AG09309 (cell line): ENCODE results near the gene RING1.

Experiments
- DNase-seq: peaks from one replicate; pipeline ENCODE4 v3.0.0-alpha.2; 2010; ENCODE audit warnings: low read depth
- H3K4me3 ChIP-seq: 2 replicates; pipeline ENCODE4 v1.5.1; 2011; ENCODE audit warnings: mild to moderate bottlenecking, low read depth, low read length, moderate library complexity; ENCODE audit not compliant: control insufficient read depth
- TF ChIP-seq, protein P1 (sequence below): IDR thresholded peaks from 2 replicates; pipeline ENCODE4 v1.5.1; 2011; ENCODE audit warnings: mild to moderate bottlenecking, low read depth, low read length, inconsistent platforms; ENCODE audit not compliant: insufficient read depth, control insufficient read depth; ENCODE audit errors: missing control alignments

Gene RING1

DNA sequence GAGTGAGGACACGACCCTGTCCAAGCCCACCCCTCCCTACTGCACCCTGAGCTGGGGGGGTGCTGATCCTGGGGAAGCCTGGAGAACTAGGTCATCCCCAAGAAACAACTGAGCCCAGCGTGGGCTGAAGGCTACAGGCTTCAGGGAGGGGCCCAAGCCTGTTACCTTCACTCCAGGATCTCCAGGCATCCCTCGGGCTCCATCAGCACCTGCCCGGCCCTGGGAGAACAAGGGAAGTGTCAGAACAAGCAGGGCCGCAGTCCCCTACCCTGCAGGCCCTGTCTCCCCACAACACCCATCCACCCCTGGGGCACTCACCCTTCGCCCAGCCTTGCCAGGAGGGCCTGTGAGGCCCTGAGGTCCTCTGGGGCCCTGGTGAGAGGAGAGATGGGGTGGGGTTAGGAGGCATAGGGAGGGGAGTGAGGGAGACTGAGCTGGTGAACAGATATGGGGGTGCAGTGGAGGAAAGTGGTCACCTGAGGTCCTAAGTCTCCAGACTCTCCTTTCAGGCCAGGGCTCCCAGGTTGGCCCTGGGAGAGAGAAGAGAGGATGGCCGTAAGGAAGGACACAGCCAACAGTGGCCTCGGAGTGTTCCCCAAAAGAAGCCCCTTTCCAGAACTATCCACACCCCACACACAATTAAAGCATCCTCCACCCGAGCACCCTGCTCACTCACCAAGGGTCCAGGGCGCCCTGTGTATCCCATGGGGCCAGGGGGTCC, 29.4 kb upstream of the RING1 start:
- H3K4me3 ChIP-seq = no peak overlapping the region
- DNase-seq = no peak
- TF ChIP-seq, protein P1, sequence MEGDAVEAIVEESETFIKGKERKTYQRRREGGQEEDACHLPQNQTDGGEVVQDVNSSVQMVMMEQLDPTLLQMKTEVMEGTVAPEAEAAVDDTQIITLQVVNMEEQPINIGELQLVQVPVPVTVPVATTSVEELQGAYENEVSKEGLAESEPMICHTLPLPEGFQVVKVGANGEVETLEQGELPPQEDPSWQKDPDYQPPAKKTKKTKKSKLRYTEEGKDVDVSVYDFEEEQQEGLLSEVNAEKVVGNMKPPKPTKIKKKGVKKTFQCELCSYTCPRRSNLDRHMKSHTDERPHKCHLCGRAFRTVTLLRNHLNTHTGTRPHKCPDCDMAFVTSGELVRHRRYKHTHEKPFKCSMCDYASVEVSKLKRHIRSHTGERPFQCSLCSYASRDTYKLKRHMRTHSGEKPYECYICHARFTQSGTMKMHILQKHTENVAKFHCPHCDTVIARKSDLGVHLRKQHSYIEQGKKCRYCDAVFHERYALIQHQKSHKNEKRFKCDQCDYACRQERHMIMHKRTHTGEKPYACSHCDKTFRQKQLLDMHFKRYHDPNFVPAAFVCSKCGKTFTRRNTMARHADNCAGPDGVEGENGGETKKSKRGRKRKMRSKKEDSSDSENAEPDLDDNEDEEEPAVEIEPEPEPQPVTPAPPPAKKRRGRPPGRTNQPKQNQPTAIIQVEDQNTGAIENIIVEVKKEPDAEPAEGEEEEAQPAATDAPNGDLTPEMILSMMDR = no peak

DNA sequence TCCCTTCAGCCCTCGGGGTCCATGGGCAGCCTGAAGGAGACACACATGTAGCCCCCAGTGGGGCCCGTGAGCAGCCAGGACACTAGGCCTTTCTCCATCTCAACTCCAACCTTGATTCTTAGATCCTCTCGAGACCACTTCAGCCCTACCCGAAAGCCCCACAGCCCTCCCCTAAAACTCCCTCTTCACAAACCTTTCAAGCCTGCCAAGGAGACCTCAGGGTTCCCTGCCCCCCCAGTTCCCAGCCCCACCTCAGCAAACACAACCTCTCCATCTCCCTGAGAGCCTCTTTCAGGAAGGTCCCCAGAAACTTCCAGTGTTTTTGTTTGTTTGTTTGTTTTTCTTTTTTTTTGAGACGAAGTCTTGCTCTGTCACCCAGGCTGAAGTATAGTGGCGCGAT, 27.2 kb upstream of the RING1 start:
- no peak for DNase-seq
- TF ChIP-seq, protein P1 = no peak
- H3K4me3 ChIP-seq = no peak overlapping the region

DNA sequence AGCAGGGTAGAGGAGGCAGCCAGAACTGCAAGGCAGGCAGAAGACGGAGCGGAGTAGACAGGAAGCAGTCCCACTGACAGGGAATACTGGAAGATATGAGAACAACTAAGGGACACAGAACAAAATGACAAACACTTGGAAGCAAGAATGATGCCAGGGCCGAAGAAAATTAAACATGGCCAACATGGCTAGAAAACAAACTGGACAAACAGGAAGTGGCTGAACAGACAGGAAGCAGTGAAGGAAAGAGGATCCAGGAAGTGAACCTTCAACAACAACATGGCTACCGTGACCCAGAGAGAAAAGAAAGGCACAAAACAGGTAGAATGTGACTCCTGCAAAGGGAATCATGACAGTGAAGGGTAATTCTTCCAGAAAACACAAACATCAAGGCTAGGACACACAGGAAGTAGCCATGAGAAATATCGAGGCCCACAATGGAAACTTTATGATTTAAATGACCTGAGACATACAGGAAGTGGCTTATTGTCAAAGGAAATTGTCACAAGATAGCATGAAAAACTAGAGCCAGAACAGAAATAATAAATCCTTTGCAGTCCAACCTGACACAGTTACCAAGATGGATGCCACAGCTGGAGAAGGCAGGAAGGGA, 25.1 kb upstream of the RING1 start:
- TF ChIP-seq, protein P1 = no peak
- DNase-seq = no peak
- H3K4me3 ChIP-seq = no peak overlapping the region

DNA sequence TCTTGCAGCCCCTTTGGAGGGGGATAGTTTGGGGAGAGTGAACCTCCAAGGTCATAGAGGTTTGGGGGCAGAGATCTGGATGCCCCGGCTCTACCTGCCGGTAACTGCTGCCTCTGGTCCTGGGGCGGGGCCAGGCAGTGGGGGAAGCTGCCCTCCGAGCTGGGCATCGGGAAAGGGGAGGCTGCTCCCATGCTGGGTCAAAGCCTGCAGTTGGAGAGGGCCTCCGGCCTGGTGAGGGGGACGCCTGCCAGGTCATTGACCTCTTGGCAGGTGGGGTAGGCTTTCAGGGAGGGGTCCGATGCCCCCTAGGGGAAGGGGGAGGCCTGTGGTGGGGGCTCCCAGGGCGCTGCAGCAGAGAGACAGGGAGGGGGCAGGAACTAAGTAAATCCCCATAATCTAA, 23.1 kb upstream of the RING1 start:
- DNase-seq = no peak
- TF ChIP-seq, protein P1 = no peak
- no peak overlapping the region for H3K4me3 ChIP-seq

DNA sequence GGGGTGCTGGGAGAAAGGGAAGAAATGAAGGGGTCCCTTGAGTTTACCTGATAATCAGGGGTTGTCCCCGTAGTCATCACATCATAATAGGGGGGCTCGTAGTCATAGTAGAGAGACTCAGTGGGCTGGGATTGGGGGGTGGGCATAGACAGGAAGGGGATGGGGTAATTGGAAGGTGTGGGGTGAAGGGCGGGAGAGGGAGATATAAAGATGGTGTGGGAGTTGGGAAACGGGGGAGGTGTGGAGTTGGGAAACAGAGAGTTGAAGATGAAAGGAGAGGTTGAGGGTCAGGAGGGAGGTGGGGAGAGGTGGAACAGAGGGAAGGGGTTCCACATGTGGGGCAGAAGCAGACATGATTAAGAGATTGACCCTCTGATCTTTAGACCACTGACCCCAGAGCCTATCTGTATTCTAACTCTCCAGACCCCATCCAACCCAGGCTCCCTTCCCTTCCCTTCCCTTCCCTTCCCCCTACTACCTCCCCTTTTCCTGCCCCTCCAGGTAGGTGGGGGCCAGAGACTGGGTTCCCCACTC, 22.6 kb upstream of the RING1 start:
- no peak for DNase-seq
- TF ChIP-seq, protein P1 = no peak
- no peak overlapping the region for H3K4me3 ChIP-seq

DNA sequence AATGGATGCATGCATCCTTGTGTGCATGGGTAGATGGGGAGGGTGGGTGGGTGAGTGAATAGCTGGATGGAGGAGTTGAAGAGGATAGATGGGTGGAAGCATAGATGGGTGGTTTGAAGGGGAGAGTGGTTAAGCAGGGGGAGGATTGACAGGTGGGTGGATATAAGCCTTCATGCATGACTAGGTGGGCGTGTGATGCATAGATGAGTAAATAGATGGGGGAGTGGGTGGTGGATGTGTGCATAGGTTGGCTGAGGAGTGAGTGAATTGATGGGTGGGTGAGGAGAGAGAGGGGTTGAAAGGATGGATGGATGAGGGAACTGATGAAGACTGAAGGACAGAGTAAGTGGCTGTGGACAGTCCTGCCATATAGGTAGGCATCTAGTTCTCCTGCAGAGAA, 20.5 kb upstream of the RING1 start:
- TF ChIP-seq, protein P1 = no peak
- H3K4me3 ChIP-seq = no peak overlapping the region
- DNase-seq = no peak

DNA sequence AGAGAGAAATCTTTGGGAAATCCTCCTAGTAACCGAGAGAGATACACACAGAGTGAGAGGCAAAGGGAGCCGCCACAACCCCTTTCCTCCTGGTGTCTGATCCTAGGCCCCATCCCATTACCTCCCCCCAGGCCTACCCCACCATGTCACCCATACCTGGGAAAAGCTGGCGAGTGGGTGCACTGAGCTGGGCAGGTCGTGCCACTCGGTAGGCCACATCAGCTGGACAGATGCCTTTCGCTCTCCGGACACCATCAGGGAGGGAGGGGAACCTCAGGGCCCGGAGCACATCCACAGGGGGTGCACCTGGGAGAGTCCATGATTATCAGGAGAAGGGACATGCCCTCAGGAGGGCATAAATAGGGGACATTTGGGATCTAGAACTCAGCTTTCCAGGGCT, 19.1 kb upstream of the RING1 start:
- DNase-seq = no peak
- TF ChIP-seq, protein P1 = no peak
- H3K4me3 ChIP-seq = no peak overlapping the region
